Bronchial epithelial cell (primary cell): ENCODE data around the gene SOX15. TPM values are rescaled to one million over a fixed set of nuclear protein-coding genes. Genes with fewer than 3 reads are reported as not detected.

Experiments
- DNase-seq: peaks from one replicate; pipeline ENCODE4 v3.0.0-alpha.2; 2010; ENCODE audit warnings: low read depth
- FAIRE-seq: peaks from 2 replicates; lab custom pipeline; 2011; peaks lifted over from hg19 to GRCh38; lab: Jason Lieb, UNC
- H3K27me3 ChIP-seq: 2 replicates; pipeline ENCODE4 v1.5.1; 2011; ENCODE audit warnings: low read length; ENCODE audit not compliant: control insufficient read depth, insufficient read depth
- H3K36me3 ChIP-seq: 2 replicates; pipeline ENCODE4 v1.5.1; 2011; ENCODE audit warnings: low read length; ENCODE audit not compliant: control insufficient read depth, insufficient read depth
- H3K4me3 ChIP-seq: 2 replicates; pipeline ENCODE4 v1.5.1; 2011; ENCODE audit warnings: mild to moderate bottlenecking, low read depth, low read length, control low read depth
- total RNA-seq: library from RNA; depleted of rRNA; stranded (reverse); fragments of >200 nt; gene quantifications from 2 replicates; pipeline ENCODE4 v1.2.1, GENCODE V29; 2014
- TF ChIP-seq, protein P1 (sequence below): IDR thresholded peaks from 2 replicates; pipeline ENCODE4 v1.5.1; 2011; ENCODE audit warnings: mild to moderate bottlenecking, moderate library complexity, low read length, control low read depth, inconsistent platforms; ENCODE audit not compliant: insufficient read depth, severe bottlenecking

The SOX15 gene
- total RNA-seq, 1 donor from 2014 or later = 23.4 TPM

DNA sequence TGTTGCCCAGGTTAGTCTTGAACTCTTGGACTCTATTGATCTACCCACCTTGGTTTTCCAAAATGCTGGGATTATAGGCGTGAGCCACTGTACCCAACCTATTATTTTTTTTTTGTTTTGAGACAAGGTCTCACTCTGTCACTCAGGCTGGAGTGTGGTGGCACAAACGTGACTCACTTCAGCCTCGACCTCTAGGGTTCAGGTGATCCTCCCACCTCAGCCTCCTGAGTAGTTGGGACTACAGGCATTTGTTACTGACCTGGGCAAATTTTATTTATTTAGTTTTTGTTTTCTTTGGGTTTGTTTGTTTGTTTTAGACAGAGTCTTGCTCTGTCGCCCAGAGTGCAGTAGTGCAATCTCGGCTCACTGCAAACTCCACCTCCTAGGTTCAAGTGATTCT, 33.8 kb upstream of the SOX15 start:
- no peak for FAIRE-seq
- no peaks in the 10 kb centered on the region for H3K36me3 ChIP-seq
- no peak overlapping the region for H3K4me3 ChIP-seq
- DNase-seq = no peak
- H3K27me3 ChIP-seq = no peaks in the 10 kb centered on the region
- TF ChIP-seq, protein P1, sequence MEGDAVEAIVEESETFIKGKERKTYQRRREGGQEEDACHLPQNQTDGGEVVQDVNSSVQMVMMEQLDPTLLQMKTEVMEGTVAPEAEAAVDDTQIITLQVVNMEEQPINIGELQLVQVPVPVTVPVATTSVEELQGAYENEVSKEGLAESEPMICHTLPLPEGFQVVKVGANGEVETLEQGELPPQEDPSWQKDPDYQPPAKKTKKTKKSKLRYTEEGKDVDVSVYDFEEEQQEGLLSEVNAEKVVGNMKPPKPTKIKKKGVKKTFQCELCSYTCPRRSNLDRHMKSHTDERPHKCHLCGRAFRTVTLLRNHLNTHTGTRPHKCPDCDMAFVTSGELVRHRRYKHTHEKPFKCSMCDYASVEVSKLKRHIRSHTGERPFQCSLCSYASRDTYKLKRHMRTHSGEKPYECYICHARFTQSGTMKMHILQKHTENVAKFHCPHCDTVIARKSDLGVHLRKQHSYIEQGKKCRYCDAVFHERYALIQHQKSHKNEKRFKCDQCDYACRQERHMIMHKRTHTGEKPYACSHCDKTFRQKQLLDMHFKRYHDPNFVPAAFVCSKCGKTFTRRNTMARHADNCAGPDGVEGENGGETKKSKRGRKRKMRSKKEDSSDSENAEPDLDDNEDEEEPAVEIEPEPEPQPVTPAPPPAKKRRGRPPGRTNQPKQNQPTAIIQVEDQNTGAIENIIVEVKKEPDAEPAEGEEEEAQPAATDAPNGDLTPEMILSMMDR = no peak

- H3K36me3 ChIP-seq = no peaks in the 10 kb centered on the region
- H3K4me3 ChIP-seq = no peak overlapping the region
- FAIRE-seq = no peak
- TF ChIP-seq, protein P1 = no peak
- no peak for DNase-seq
- no peaks in the 10 kb centered on the region for H3K27me3 ChIP-seq
These were observed 30.9 kb upstream of the SOX15 start for GRCh38 chr17:7620835-7621234.

DNA sequence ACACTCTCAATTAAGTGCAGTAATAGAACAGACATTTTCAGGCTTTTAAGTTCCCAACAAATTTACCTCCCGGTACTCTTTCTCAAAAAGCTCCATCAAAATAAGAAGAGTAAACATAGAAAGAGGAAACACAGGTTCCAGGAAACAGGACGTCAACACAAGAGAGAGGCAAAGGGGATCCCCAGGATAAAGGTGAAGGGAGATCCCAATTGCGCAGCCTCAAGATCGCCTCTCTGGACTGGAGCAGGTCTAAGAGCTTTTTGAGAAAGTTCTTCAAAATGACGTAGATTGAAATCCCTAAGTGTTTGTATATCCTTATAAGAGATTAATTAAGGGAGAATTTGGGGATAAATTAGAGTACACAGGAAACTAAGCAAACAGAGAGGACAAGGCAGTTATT, 28.7 kb upstream of the SOX15 start:
- Histone ChIP-seq H3K36me3 (no peaks in the 10 kb centered on the region), H3K4me3 (no peak overlapping the region), H3K27me3 (no peaks in the 10 kb centered on the region)
- FAIRE-seq (no peak), DNase-seq (no peak)
- TF ChIP-seq, protein P1 = no peak

GRCh38 chr17:7615265-7615747, 25.4 kb upstream of the SOX15 start:
- FAIRE-seq (no peak), DNase-seq (no peak)
- peaks cover 1% of the 10 kb centered on the region for H3K36me3 ChIP-seq
- TF ChIP-seq, protein P1 = no peak
- H3K4me3 ChIP-seq = peak overlapping the region; percentile 19
- no peaks in the 10 kb centered on the region for H3K27me3 ChIP-seq

DNA sequence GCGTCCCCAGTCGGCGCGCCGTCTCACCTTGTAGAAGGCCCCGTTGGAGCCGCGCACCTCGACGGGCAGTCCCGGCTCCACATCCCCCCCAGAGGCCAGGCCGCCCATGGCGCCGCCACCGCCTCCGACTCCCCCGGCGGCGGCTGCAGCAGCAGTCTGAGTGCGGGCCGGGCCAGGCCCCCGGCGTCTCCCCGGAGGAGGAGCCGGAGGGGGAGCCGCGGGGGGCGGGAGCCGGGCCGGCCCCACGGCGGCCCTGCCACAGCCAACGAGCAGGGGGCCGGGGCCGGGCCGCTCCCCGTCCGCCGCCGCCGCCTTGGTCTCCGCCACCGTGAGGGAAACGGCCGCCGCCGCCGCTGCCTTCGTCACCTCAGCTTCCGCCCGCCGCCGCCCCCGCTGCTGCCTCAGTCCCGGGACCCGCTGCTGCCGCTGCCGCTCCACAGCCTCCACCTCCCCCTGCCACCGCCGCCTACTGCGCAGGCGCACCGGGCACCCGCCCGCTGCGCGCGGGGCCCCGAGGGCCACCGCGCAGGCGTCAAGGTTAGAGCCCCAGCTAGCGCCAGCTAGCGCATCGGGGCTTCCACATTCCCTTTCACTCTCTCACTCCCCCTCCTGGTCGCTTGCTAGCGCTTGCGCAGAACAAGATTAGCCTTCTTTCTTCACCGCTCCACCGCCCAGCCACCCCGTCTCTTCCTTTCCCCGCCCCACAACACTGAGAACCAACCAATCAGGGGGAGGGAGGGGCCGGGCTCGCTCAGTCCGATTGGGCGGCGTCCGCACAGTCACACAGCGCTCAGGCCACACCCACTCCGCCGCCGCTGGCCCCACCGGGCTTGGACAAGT, 24.8 kb upstream of the SOX15 start, which contains the start of gene FXR2:
Gene FXR2, minus strand, starts transcription at position 473 of the 840 bp plus-strand sequence. Its CDS starts 365 bp downstream, at position 108.
- peak; percentile 98 for DNase-seq
- Histone ChIP-seq H3K27me3 (no peaks in the 10 kb centered on the region), H3K36me3 (peaks cover 1% of the 10 kb centered on the region), H3K4me3 (peak within 1 kb of the TSS; percentile 91)
- TF ChIP-seq, protein P1 = peak; percentile 89
- FAIRE-seq = peak; percentile 68
